Stimulated activated CD8-positive, alpha-beta memory T cell treated with anti-CD3 and anti-CD28 coated beads, Interleukin-2, amount 100 ng/mL, for 48 hours (primary cell): ENCODE data around the gene PLPP7.
"Not testable (repeated sequence)": the region's sequence is repeated elsewhere in the genome, so short reads cannot be mapped to it uniquely, and the experiment has no call there.

Source experiments
- DNase-seq, 2 donors: peaks; one replicate each; pipeline ENCODE4 v3.0.0-alpha.2; 2020; ENCODE audit warnings: low read depth in 2 of 2

The PLPP7 gene

GRCh38 chr9:131330814-131331600 lies 41.5 kb downstream of the PLPP7 start:
- DNase-seq, result no peak

DNA sequence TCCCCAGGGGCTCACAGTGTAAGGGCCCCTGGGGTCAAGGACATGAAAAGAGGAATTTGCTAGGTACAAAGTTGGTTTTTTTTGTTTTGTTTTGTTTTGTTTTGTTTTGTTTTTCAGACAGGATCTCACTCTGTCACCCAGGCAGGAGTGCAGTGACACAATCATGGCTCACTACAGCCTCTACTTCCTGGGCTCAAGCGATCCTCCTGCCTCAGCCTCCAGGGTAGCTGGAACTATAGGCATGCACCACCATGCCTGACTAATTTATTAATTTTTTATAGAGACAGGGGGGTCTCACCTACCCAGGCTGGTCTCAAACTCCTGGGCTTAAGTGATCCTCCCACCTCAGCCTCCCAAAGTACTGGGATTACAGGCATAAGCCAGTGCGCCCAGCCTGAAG lies 42.5 kb downstream of the PLPP7 start:
- DNase-seq, result not testable (repeated sequence)

- DNase-seq, result no peak
These were observed 44.5 kb downstream of the PLPP7 start for GRCh38 chr9:131333771-131334628.

DNA sequence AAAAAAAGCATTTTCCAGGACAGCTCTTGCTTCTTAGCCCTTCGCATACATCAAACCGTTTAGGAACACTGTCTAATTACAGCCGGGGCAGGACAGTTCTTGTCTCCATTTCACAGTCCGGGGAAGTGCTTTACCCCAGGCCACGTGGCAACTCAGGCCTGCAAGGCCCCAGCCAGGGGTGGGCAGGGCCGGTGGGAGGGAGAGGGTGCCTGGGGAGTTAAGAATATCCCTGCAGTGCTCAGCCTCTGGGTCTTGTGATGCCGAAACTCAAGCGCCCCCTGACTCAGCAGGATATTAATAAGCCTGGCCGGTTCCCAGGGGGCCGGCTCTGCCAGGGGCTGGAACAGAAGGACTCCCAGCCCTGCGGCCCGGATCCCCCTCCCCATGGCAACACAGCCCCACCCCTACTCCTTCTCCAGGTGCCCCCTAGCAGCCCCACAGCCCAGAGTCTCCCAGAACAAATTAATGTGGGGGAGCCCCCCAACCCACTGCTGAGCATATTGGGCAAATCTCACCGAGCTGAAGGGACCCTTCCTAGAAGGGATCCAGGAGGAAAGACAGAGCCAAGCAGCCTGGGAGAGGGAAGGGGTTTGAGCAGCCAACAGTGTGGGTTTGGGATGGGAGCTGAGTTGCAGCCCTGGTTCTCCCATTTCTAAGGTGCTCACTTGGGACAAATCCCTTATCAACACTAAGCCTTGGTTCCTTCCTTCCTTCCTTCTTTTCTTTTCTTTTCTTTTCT lies 45.3 kb downstream of the PLPP7 start:
- no peak for DNase-seq

GRCh38 chr9:131335368-131335755 lies 45.8 kb downstream of the PLPP7 start:
- DNase-seq, result no peak

DNA sequence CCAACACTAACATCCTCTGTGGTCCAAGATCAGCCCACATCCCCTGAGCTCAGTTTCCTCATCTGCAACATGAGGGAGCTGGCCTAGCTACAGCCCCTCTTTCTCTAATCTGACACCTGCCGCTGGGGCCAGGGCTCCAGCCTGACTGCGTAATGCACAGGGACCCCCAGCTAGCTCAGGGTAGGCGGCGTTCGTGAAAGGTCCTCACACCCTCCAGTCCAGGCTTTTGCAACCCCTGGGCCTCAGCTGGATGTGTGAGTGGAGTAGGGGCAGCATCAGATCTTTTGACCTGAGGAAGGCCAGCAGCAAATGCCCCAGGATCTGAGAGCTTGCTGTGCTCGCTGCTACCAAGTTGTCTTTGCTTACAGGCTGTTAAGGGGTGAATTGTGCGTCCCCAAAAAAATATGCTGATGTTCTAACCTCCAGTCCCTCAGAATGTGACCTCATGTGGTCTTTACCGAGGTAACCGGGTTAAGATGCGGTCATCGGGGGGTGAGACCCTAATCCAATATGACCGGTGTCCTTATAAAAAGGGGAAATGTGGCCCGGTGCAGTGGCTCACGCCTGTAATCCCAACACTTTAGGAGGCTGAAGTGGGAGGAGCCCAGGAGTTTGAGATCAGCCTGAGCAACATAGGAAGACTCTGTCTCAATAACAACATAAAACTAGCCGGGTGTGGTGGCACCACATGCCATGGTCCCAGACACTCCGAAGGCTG lies 47.8 kb downstream of the PLPP7 start:
- DNase-seq, result no peak

GRCh38 chr9:131339212-131339611 lies 49.7 kb downstream of the PLPP7 start:
- DNase-seq, result not testable (repeated sequence)

DNA sequence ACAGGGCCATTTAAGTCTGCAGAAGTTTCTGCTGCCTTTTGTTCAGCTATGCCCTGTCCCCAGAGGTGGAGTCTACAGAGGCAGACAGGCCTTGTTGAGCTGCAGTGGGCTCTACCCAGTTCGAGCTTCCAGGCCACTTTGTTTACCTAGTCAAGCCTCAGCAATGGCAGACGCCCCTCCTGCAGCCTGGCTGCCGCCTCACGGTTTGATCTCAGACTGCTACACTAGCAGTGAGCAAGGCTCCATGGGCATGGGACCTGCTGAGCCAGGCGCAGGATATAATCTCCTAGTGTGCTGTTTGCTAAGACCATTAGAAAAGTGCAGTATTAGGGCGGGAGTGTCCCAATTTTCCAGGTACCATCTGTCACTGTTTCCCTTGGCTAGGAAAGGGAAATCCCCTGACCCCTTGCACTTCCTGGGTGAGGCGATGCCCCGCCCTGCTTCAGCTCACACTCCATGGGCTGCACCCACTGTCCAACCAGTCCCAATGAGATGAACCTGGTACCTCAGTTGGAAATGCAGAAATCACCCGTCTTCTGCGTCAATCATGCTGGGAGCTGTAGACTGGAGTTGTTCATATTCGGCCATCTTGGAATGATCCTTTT lies 55.5 kb downstream of the PLPP7 start:
- not testable (repeated sequence) for DNase-seq

- DNase-seq, result no peak
These were observed 57.0 kb downstream of the PLPP7 start for GRCh38 chr9:131346559-131346958.

- DNase-seq, result no peak
These were observed 58.0 kb downstream of the PLPP7 start for GRCh38 chr9:131347376-131348020.

DNA sequence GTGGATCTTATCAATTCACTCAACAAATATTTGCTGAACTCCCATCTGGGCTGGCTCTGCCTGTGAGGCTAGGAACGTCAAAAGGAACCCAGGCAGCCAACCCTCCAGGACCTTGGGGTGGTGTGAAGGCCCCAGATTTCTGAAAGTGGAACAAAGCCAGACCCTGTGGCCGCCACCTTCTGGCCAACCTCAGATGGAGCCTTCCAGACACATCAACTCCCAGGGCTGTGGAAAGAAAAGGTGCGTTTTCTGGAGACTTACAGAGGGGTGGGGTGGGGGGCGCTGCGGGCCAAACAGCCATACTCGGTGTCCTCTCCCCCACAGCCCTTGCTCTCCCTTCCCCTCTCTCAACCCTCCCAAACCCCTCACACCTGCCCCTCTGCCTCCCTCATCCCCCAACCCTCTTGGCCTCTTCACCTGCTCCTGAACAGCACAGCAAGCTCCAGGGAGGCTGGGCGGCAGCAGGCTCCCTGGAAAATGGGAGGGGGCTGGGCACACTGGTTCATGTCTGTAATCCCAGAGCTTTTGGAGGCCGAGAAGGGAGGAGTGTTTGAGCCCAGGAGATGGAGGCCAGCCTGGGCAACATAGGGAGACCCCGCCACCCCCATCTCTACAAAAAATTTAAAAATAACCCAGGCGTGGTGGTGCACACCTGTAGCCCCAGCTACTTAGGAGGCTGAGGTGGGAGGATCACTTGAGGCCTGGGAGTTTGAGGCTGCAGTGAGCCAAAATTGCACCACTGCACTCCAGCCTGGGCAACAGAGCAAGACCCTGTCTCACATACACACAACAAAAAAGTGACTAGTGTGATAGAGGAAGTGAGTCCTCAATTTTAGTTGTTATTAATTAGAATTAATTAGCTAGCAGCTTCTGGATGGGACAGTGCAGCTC lies 59.4 kb downstream of the PLPP7 start:
- no peak for DNase-seq

DNA sequence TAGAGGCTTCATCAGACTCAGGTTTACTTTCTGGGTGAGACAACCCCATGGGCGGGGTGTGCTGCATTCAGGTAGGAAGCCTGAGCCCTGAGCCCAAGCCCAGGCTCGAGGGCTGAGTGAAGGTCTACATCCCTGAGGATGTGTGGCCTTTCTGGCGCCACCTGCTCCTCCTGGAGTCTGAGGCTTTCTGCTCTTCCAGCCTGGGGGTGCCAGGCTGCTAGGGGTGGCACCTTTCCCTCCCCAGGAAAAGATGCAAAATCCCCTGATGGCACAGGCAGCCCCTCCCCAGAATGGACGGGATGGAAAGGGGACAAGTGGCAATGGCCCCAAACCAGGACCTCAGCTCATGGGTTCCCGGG lies 60.0 kb downstream of the PLPP7 start:
- no peak for DNase-seq

DNA sequence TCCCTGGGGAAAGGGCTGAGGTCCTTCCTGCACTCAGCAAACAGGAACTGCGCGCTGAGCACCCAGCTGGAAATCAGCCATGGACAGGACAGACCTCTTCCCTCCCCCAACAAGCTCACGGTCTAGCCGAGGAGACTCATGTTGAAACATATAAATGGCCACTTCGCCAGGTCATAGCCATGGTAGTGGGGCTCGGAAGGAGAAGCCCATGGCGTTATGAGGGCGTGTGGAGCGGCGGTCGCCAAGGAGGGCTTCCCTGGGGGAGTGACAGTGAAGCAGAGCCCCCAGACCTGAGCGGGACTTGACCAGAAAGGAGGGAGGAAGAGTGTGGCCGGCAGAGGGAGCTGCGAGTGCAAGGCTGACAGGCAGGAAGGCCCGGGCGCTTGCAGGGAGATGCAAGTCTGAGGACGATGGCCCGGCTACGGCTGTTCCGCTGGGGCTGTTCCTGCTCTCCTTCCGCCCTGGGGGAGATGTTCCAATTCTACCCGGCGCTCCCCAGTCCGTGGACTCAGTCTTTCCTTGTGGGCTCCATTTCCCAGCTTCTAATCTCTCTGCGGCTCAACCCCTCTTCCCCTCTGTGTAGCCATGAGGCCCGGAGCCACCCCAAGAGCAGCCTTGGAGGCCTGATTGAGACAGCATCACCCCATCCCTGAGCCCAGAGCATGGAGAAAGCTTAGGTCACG lies 60.5 kb downstream of the PLPP7 start:
- DNase-seq, result peak; percentile 82 to 84

GRCh38 chr9:131356479-131356878 lies 67.0 kb downstream of the PLPP7 start:
- DNase-seq, result not testable (repeated sequence)

- no peak for DNase-seq
These were observed 69.0 kb downstream of the PLPP7 start for GRCh38 chr9:131358556-131358955.
